ENCODE results near the gene EPM2AIP1.
A peak's percentile ranks its signal among the peaks of the same experiment; 100 is the strongest.
"Not testable (repeated sequence)": the region's sequence is repeated elsewhere in the genome, so short reads cannot be mapped to it uniquely, and the experiment has no call there.

The EPM2AIP1 gene

GRCh38 chr3:36992806-36993325 lies at the start of gene EPM2AIP1:
EPM2AIP1 (minus strand) TSS chr3:36993131; CDS start chr3:36993077, 54 bp downstream.
- no peak for DNase-seq

GRCh38 chr3:37042712-37043111 lies 49.8 kb upstream of the EPM2AIP1 start:
- DNase-seq: not testable (repeated sequence)

GRCh38 chr3:37041546-37042195 lies 48.7 kb upstream of the EPM2AIP1 start:
- DNase-seq: no peak

DNA sequence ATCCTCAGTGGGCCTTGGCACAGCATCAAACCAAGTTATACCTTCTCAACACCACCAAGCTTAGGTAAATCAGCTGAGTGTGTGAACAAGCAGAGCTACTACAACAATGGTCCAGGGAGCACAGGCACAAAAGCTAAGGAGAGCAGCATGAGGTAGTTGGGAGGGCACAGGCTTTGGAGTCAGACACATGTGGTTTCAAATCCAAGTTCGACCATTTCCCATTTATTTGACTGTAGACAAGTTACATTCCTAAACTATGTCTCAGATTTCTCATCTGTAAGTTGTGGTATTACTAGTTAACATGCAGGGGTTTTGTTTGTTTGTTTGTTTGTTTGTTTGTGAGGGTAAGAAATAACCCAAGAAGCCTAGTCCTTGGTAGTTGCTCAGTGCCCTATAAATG lies 47.3 kb upstream of the EPM2AIP1 start:
- DNase-seq: no peak

GRCh38 chr3:37039161-37039846 lies 46.4 kb upstream of the EPM2AIP1 start:
- DNase-seq: no peak

DNA sequence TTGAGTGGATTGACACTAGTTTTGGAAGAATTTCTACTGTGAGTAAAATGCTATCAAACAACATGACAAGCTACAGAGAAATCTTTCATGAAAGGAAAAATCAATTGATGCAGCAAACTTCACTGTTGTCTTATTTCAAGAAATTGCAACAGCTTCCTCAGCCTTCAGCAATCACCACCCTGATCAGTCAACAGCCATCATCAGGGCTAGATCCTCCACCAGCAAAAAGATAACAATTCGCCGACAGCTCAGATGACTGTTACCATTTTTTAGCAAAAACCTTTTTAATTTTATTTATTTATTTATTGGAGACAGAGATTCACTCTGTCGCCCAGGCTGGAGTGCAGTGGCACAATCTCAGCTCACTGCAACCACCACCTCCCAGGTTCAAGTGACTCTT lies 44.4 kb upstream of the EPM2AIP1 start:
- no peak for DNase-seq

DNA sequence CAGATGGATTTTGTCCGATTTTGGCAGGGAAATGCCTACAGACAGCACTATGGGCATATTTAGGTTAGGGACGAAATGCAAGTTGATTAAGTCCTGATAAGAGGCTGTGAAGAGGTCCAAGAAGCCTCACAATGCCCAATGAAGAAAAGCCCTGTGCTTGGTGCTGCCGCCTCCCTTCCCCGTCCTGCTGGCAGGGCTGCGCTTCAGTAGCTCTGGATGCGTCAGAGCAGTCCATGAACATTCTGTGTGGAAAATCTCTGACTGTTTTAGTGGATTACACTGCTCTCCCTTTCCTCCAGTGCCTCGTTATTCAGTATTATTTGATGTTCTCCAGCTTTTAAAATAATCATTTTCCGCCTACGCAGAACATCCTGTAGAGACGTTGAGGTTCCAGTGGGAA lies 40.0 kb upstream of the EPM2AIP1 start:
- DNase-seq: no peak

DNA sequence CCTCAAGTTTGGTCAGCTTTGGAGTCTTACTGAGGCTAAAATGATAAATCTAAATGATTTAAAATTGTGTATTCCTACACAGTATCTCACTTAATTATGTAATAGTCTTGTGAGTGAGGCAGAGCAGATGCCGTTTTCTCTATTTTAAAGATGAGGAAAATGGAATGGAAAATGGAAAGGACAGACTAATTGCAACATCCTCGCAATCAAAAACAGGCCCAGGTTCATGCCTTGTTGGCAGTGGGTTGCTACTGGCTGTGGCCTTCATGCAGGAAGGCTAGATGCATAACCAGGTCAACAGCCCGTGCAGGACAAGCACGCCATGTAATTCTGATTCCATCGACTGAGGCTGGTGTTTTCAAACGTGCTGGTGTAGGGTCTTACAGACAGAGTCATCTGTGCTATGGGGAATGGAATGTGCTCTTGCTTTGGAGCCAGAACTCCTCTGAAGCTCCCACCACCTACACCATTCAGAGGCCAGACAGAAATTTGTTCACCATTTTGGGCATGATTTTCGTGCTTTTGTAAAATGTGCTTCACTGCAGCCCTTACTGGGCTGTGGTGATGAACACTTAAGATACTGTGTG lies 38.3 kb upstream of the EPM2AIP1 start:
- no peak for DNase-seq

GRCh38 chr3:37030588-37030987 lies 37.7 kb upstream of the EPM2AIP1 start:
- DNase-seq: no peak

- no peak for DNase-seq
Measured at GRCh38 chr3:37029516-37030163, 36.7 kb upstream of the EPM2AIP1 start.

DNA sequence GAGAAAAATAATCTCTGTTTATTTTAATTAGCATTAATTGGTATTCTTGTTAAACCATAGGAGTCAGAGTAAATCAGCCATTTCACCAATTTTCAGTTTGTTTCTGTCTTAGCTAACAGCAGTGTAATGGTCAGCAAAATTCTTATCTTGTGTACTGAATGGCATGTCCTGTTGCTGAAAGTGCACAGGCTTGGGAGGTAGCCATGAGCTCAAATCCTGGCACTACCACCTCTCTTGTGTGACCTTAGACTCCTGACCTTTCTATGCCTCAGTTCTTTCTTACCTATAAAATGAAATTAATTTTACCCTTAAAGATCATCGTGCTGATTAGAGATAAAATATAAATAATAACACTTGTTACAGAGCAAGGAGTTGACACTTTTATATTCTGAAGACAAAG lies 36.2 kb upstream of the EPM2AIP1 start:
- no peak for DNase-seq

DNA sequence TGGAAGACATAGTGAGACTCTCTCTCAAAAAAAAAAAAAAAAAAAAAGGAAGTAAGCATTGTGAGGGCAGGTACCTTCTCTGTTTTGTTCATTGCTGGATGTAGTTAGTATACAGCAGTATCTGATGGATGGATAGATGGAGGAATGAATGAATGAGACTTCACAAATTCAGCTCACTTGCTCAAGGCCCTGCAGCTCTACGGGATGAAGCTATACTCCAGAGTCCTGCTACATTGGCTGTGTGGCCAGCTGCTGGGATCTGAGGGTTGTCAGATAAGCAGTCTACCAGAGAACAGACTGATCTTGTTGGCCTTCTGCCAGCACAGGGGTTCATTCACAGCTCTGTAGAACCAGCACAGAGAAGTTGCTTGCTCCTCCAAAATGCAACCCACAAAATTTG lies 35.4 kb upstream of the EPM2AIP1 start:
- peak in 1 of 2 experiments; percentile 22 for DNase-seq

DNA sequence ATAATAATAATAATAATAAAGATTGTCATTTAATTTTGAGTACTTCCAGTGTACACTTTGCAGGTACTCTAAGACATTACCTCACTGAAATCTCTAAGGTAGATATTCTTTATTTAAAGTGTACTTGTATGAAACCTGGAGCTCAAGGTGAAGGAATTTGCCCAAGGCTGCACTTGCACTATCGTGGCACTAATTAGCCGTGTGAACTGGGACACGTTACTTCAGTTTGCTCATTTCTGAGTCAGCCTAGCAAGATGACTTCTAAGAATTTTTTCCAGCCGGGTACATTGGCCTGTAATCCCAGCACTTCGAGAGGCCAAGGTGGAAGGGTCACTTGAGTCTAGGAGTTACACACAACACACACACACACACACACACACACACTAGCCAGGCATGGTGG lies 33.9 kb upstream of the EPM2AIP1 start:
- DNase-seq: no peak

GRCh38 chr3:37025561-37026335 lies 32.8 kb upstream of the EPM2AIP1 start:
- DNase-seq: no peak

- DNase-seq: no peak
Measured at GRCh38 chr3:37024820-37025405, 32.0 kb upstream of the EPM2AIP1 start.

- peak in 1 of 2 experiments; percentile 11 for DNase-seq
Measured at GRCh38 chr3:37024092-37024491, 31.2 kb upstream of the EPM2AIP1 start.

- DNase-seq: no peak
Measured at GRCh38 chr3:37017683-37018082, 24.8 kb upstream of the EPM2AIP1 start.

- no peak for DNase-seq
Measured at GRCh38 chr3:37016903-37017302, 24.0 kb upstream of the EPM2AIP1 start.

DNA sequence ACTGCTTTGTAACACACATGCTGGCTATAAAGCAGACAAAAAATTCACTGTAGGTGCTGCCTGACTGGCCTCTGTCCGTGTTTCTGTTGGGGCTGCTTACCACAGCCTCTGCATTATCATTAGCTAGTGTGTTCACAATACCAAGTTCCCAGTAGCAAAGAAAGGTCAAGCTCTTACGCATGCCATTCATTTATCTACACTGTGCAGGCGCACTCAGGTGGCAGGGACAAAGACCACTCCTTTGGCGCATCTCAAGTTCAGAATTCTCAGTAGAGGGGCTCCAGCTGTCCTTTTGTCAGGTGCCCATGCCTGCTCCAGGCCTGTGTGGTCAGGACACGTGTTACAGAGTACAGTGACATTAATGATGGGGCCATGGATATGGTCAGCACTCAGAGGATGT lies 22.7 kb upstream of the EPM2AIP1 start:
- DNase-seq: no peak

GRCh38 chr3:37014620-37015019 lies 21.7 kb upstream of the EPM2AIP1 start:
- DNase-seq: no peak

DNA sequence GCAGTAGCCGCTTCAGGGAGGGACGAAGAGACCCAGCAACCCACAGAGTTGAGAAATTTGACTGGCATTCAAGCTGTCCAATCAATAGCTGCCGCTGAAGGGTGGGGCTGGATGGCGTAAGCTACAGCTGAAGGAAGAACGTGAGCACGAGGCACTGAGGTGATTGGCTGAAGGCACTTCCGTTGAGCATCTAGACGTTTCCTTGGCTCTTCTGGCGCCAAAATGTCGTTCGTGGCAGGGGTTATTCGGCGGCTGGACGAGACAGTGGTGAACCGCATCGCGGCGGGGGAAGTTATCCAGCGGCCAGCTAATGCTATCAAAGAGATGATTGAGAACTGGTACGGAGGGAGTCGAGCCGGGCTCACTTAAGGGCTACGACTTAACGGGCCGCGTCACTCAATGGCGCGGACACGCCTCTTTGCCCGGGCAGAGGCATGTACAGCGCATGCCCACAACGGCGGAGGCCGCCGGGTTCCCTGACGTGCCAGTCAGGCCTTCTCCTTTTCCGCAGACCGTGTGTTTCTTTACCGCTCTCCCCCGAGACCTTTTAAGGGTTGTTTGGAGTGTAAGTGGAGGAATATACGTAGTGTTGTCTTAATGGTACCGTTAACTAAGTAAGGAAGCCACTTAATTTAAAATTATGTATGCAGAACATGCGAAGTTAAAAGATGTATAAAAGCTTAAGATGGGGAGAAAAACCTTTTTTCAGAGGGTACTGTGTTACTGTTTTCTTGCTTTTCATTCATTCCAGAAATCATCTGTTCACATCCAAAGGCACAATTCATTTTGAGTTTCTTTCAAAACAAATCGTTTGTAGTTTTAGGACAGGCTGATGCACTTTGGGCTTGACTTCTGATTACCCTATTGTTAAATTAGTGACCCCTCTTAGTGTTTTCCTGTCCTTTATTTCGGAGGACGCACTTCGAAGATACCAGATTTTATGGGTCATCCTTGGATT lies 674 bp upstream of the EPM2AIP1 start, which contains the start of gene MLH1:
MLH1 (plus strand) TSS at position 193 of the 958 bp plus-strand sequence; CDS start at position 223, 30 bp downstream.
- DNase-seq: no peak

Measured in NCI-H524 (cell line).